BJ (cell line): ENCODE data around the gene PADI3. TPM values are rescaled to one million over a fixed set of nuclear protein-coding genes. Genes with fewer than 3 reads are reported as not detected.
"Not testable (repeated sequence)": the region's sequence is repeated elsewhere in the genome, so short reads cannot be mapped to it uniquely, and the experiment has no call there.

Source experiments
- CTCF ChIA-PET: fragments of 350-600 bp; formaldehyde crosslinking; extraction: SDS; loops from one replicate; lab custom pipeline; 2021; ENCODE audit warnings: antibody characterized with exemption, inconsistent platforms; lab: Yijun Ruan, JAX
- POLR2A ChIA-PET: fragments of 300-600 bp; sonication (Branson Sonifier 250); formaldehyde crosslinking; extraction: SDS; loops from one replicate; lab custom pipeline; 2021; ENCODE audit warnings: antibody characterized with exemption; lab: Charles Lee
- DNase-seq: peaks from one replicate; pipeline ENCODE4 v3.0.0-alpha.2; 2011; ENCODE audit warnings: low read depth
- H3K27me3 ChIP-seq: 2 replicates; pipeline ENCODE4 v1.6.0; 2011; ENCODE audit warnings: low read length; ENCODE audit not compliant: control insufficient read depth, insufficient read depth
- H3K36me3 ChIP-seq: 2 replicates; pipeline ENCODE4 v1.5.1; 2011; ENCODE audit warnings: low read length; ENCODE audit not compliant: control insufficient read depth, insufficient read depth
- H3K4me3 ChIP-seq: 2 replicates; pipeline ENCODE4 v1.5.1; 2011; ENCODE audit warnings: low read depth, mild to moderate bottlenecking, control low read depth, low read length
- polyA plus RNA-seq: library from polyadenylated mRNA; depleted of rRNA; stranded (reverse); fragments of >200 nt; gene quantifications from 2 replicates; pipeline ENCODE4 v1.2.3, GENCODE V29; 2011
- TF ChIP-seq, protein P1 (sequence below): IDR thresholded peaks from 2 replicates; pipeline ENCODE4 v1.5.1; 2011; ENCODE audit warnings: low read depth, mild to moderate bottlenecking, control low read depth, inconsistent platforms, low read length, moderate library complexity; ENCODE audit not compliant: insufficient read depth

Gene PADI3
- polyA plus RNA-seq, 1 experiment: not detected

DNA sequence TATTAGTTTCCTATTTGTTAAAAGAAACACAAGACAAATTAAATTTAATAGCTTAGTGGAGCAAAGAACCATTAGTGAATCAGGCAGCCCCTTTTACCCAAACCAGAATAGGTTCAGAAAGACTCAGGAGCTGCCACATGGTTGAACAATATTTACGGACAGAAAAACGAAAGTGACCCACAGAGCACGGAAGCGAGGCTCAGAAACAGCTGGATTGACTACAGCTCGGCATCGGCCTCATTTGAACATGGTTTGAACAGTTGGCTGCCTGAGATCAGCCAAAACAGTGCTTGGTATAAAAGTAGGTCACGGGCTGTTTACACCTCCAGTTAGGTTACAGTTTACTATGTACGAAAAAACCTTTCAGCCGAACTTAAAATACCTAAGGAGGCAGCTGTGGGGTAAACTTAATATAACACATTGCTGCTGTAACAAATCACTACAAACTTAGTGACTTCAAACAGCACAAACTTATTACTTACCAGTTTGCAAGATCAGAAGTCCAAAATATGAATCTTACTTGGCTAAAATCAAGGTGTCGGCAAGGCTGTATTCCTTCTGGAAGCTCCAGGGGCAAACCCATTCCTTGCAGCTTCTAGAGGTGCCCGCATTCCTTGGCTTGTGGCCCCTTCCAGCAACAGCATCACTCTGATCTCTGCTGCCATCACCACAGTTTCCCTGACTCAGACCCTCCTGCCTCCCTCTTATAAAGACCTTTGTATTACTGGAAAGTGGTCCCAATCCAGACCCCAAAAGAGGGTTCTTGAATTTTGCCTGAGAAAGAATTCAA lies 70.9 kb downstream of the PADI3 start:
- TF ChIP-seq, protein P1, sequence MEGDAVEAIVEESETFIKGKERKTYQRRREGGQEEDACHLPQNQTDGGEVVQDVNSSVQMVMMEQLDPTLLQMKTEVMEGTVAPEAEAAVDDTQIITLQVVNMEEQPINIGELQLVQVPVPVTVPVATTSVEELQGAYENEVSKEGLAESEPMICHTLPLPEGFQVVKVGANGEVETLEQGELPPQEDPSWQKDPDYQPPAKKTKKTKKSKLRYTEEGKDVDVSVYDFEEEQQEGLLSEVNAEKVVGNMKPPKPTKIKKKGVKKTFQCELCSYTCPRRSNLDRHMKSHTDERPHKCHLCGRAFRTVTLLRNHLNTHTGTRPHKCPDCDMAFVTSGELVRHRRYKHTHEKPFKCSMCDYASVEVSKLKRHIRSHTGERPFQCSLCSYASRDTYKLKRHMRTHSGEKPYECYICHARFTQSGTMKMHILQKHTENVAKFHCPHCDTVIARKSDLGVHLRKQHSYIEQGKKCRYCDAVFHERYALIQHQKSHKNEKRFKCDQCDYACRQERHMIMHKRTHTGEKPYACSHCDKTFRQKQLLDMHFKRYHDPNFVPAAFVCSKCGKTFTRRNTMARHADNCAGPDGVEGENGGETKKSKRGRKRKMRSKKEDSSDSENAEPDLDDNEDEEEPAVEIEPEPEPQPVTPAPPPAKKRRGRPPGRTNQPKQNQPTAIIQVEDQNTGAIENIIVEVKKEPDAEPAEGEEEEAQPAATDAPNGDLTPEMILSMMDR: no peak
- peaks cover 6% of the 10 kb centered on the region for H3K27me3 ChIP-seq
- DNase-seq: no peak
- no peak overlapping the region for H3K4me3 ChIP-seq
- CTCF ChIA-PET: interaction anchor here (2.0 kb wide), 1 partner anchor 17 kb away, joined by 5 read pairs; no protein-coding TSS in a partner anchor
- POLR2A ChIA-PET: no interaction called here
- no peaks in the 10 kb centered on the region for H3K36me3 ChIP-seq

GRCh38 chr1:17321857-17322390 lies 73.0 kb downstream of the PADI3 start:
- H3K4me3 ChIP-seq, DNase-seq, H3K36me3 ChIP-seq, H3K27me3 ChIP-seq, POLR2A ChIA-PET: not testable (repeated sequence)
- CTCF ChIA-PET: interaction anchor here (1.4 kb wide), 1 partner anchor 15 kb away, joined by 3 read pairs; no protein-coding TSS in a partner anchor

DNA sequence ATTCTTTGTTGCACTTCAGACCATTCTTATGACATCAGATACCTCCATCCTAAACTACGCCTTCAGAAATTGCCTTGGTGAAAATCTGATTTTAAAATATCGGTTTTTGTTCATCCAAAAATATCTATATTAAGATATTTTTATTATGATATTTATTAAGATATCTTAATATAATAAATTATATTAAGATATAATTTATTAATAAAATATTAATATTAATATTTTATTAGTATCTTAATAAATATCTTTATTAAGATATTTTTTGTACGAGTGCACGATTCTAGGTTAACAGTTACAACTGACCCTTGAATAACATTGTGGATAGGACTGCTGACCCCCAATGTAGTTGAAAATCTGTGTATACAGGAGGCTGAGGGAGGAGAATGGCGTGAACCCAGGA lies 80.0 kb downstream of the PADI3 start:
- peaks cover 3% of the 10 kb centered on the region for H3K27me3 ChIP-seq
- ChIA-PET CTCF (no interaction called here), POLR2A (no interaction called here)
- DNase-seq: no peak
- TF ChIP-seq, protein P1: no peak
- H3K36me3 ChIP-seq: no peaks in the 10 kb centered on the region
- no peak overlapping the region for H3K4me3 ChIP-seq

- Histone ChIP-seq H3K36me3 (no peaks in the 10 kb centered on the region), H3K27me3 (peaks cover 3% of the 10 kb centered on the region), H3K4me3 (no peak overlapping the region)
- no peak for DNase-seq
- ChIA-PET POLR2A (no interaction called here), CTCF (no interaction called here)
- TF ChIP-seq, protein P1: no peak
These were observed 80.7 kb downstream of the PADI3 start for GRCh38 chr1:17329610-17330009.

DNA sequence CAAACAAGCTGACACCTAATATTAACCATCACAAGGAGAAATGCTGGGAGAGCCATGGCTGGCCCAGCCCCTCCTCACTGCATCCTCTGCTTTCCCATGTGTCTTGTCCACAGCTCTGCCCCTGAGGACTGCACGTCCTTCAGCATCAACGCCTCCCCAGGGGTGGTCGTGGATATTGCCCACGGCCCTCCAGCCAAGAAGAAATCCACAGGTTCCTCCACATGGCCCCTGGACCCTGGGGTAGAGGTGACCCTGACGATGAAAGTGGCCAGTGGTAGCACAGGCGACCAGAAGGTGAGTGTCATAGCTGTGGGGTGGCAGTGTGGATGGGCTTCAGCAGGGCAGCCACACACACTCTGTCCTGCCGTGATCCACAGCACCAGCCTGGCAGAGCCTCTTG lies 82.0 kb downstream of the PADI3 start:
- DNase-seq: no peak
- Histone ChIP-seq H3K36me3 (no peaks in the 10 kb centered on the region), H3K4me3 (no peak overlapping the region), H3K27me3 (peaks cover 2% of the 10 kb centered on the region)
- POLR2A ChIA-PET: no interaction called here
- CTCF ChIA-PET: no interaction called here
- TF ChIP-seq, protein P1: no peak
